ENCODE measurements around the gene ZBTB40.

The ZBTB40 gene

DNA sequence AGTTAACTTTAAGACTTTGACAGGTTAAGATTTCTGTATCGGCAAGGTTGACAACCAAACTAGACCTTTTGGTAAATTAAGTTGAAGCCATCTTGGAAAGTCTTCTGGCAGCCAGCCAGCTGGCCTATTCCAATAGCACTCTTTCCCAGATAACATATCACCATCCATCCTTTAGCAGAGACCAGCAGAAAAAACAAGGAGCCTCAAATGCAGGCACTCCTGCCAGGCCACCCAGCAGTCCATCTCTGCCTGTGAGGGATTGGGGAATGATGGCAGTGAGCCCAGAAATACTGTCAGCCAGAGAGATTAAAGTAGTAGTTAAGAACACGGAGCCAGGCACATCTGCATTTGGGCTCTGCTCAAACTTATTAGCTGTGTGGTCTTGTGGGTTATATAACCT lies 19.4 kb downstream of the ZBTB40 start:
- no peak for ATAC-seq
- Mint-ChIP-seq H3K4me1 (peaks cover 10% of the 10 kb centered on the region), H3K9me3 (no peaks in the 10 kb centered on the region)

DNA sequence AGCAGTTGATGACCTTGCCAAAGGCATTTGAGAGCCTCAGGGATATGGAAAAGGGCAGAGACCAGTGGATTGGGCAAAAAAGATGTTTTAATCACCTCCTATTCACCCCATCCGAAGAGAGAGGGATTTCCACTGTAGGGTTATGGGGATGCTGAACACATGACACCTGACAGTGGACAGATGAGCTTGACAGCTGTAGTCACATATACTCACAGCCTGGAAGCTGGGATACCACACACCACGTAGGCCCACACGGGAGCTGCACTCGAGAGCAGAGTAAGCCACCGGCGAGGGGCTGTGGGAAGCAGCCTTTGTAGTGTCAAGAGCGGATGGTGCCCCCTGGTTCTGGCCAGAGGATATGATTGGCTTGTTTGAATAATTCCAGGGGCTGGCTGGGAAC lies 20.0 kb downstream of the ZBTB40 start:
- Mint-ChIP-seq H3K27me3 (no peaks in the 10 kb centered on the region), H3K27ac (no peak overlapping the region), H3K9me3 (no peaks in the 10 kb centered on the region), H3K4me1 (peaks cover 10% of the 10 kb centered on the region), H3K4me3 (no peak overlapping the region), H3K36me3 (ENCODE audit: low read depth) (no peaks in the 10 kb centered on the region)
- no peak for ATAC-seq
- DNase-seq: no peak

More for the DNA sequence above, 19.4 kb downstream of the ZBTB40 start:
- Mint-ChIP-seq H3K4me3 (no peak overlapping the region), H3K36me3 (ENCODE audit: low read depth) (no peaks in the 10 kb centered on the region), H3K27ac (no peak overlapping the region), H3K27me3 (no peaks in the 10 kb centered on the region)
- DNase-seq: no peak

GRCh38 chr1:22472596-22472995 lies 20.9 kb downstream of the ZBTB40 start:
- H3K4me1 Mint-ChIP-seq: peaks cover 10% of the 10 kb centered on the region
- no peak overlapping the region for H3K4me3 Mint-ChIP-seq
- H3K9me3 Mint-ChIP-seq: peaks cover under 1% of the 10 kb centered on the region
- H3K27ac Mint-ChIP-seq: no peak overlapping the region
- H3K36me3 Mint-ChIP-seq (ENCODE audit: low read depth): no peaks in the 10 kb centered on the region
- H3K27me3 Mint-ChIP-seq: no peaks in the 10 kb centered on the region
- DNase-seq: no peak
- no peak for ATAC-seq

GRCh38 chr1:22473952-22474351 lies 22.3 kb downstream of the ZBTB40 start:
- no peak for ATAC-seq
- Mint-ChIP-seq H3K9me3 (peaks cover 5% of the 10 kb centered on the region), H3K4me3 (no peak overlapping the region), H3K4me1 (peaks cover 9% of the 10 kb centered on the region), H3K27me3 (no peaks in the 10 kb centered on the region), H3K27ac (no peak overlapping the region), H3K36me3 (ENCODE audit: low read depth) (peaks cover 7% of the 10 kb centered on the region)
- no peak for DNase-seq

GRCh38 chr1:22476566-22476965 lies 24.9 kb downstream of the ZBTB40 start:
- no peaks in the 10 kb centered on the region for H3K27me3 Mint-ChIP-seq
- no peak overlapping the region for H3K27ac Mint-ChIP-seq
- peaks cover 22% of the 10 kb centered on the region for H3K36me3 Mint-ChIP-seq (ENCODE audit: low read depth)
- no peak for ATAC-seq
- H3K4me3 Mint-ChIP-seq: no peak overlapping the region
- no peak for DNase-seq
- H3K9me3 Mint-ChIP-seq: peaks cover 14% of the 10 kb centered on the region
- H3K4me1 Mint-ChIP-seq: peaks cover 3% of the 10 kb centered on the region

- Mint-ChIP-seq H3K36me3 (ENCODE audit: low read depth) (peaks cover 24% of the 10 kb centered on the region), H3K27ac (no peak overlapping the region), H3K4me1 (peaks cover 20% of the 10 kb centered on the region), H3K27me3 (no peaks in the 10 kb centered on the region), H3K4me3 (no peak overlapping the region), H3K9me3 (peaks cover 26% of the 10 kb centered on the region)
- DNase-seq: no peak
- ATAC-seq: no peak
Observed at GRCh38 chr1:22483121-22483520, 31.5 kb downstream of the ZBTB40 start.

GRCh38 chr1:22484706-22485345 lies 33.2 kb downstream of the ZBTB40 start:
- ATAC-seq (no peak), DNase-seq (no peak)
- Mint-ChIP-seq H3K27me3 (no peaks in the 10 kb centered on the region), H3K4me3 (no peak overlapping the region), H3K4me1 (peaks cover 17% of the 10 kb centered on the region), H3K9me3 (peaks cover 16% of the 10 kb centered on the region), H3K27ac (no peak overlapping the region), H3K36me3 (ENCODE audit: low read depth) (peaks cover 15% of the 10 kb centered on the region)

GRCh38 chr1:22485431-22485830 lies 33.8 kb downstream of the ZBTB40 start:
- no peaks in the 10 kb centered on the region for H3K27me3 Mint-ChIP-seq
- H3K4me1 Mint-ChIP-seq: peaks cover 17% of the 10 kb centered on the region
- DNase-seq (no peak), ATAC-seq (no peak)
- no peak overlapping the region for H3K4me3 Mint-ChIP-seq
- H3K9me3 Mint-ChIP-seq: peaks cover 16% of the 10 kb centered on the region
- H3K27ac Mint-ChIP-seq: no peak overlapping the region
- peaks cover 11% of the 10 kb centered on the region for H3K36me3 Mint-ChIP-seq (ENCODE audit: low read depth)

- Mint-ChIP-seq H3K27me3 (no peaks in the 10 kb centered on the region), H3K4me1 (peaks cover 17% of the 10 kb centered on the region), H3K27ac (no peak overlapping the region), H3K9me3 (peaks cover 16% of the 10 kb centered on the region), H3K4me3 (no peak overlapping the region), H3K36me3 (ENCODE audit: low read depth) (peaks cover 13% of the 10 kb centered on the region)
- ATAC-seq: no peak
- DNase-seq: no peak
Observed at GRCh38 chr1:22487781-22488180, 36.1 kb downstream of the ZBTB40 start.

- Mint-ChIP-seq H3K4me1 (peaks cover 17% of the 10 kb centered on the region), H3K4me3 (no peak overlapping the region), H3K27me3 (no peaks in the 10 kb centered on the region), H3K36me3 (ENCODE audit: low read depth) (peaks cover 13% of the 10 kb centered on the region), H3K9me3 (peaks cover 11% of the 10 kb centered on the region), H3K27ac (no peak overlapping the region)
- ATAC-seq (no peak), DNase-seq (no peak)
Observed at GRCh38 chr1:22488319-22488718, 36.7 kb downstream of the ZBTB40 start.

DNA sequence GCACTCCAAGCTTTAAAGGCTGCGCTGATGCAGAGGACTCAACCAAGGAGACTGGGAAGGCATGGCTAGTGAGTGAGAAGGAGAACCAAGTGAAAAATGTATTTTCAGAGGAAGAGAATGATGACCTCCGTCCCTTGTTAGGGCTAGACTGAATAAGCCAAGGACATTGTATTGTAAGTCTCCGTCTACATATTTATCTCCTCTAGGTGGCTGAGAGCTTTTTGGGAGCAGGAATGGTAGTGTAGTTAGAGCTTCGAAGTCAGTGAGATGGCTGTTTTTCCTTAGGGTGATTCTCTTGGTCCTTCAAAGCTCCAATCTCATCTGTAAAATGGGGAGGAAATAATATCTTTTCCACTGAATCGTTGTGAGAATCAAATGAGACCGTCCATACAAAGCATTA lies 37.6 kb downstream of the ZBTB40 start:
- Mint-ChIP-seq H3K27ac (no peak overlapping the region), H3K36me3 (ENCODE audit: low read depth) (peaks cover 16% of the 10 kb centered on the region), H3K27me3 (no peaks in the 10 kb centered on the region), H3K4me3 (no peak overlapping the region), H3K9me3 (peaks cover 3% of the 10 kb centered on the region), H3K4me1 (peaks cover 14% of the 10 kb centered on the region)
- DNase-seq: no peak
- no peak for ATAC-seq

- peaks cover 19% of the 10 kb centered on the region for H3K36me3 Mint-ChIP-seq (ENCODE audit: low read depth)
Observed at GRCh38 chr1:22489823-22490222, 38.2 kb downstream of the ZBTB40 start.

DNA sequence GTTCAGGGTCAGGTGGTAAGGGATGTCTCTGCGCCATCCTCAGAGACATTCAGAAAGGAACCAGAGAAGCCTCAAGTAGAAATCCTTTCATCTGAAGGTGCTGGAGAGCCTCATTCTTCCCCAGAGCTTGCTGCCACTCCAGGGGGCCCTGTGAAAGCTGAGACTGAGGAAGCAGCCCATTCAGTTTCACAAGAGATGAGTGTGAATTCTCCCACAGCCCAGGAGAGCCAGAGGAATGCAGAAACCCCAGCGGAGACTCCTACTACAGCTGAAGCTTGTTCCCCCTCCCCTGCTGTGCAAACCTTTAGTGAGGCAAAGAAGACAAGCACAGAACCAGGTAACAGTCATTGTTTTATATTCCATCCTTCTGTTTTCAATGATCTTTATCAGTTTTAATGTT lies 38.7 kb downstream of the ZBTB40 start:
- no peak for ATAC-seq
- Mint-ChIP-seq H3K9me3 (no peaks in the 10 kb centered on the region), H3K4me3 (no peak overlapping the region), H3K36me3 (ENCODE audit: low read depth) (peaks cover 19% of the 10 kb centered on the region), H3K4me1 (peaks cover 4% of the 10 kb centered on the region), H3K27ac (no peak overlapping the region), H3K27me3 (no peaks in the 10 kb centered on the region)
- no peak for DNase-seq

More at GRCh38 chr1:22489823-22490222, 38.2 kb downstream of the ZBTB40 start:
- Mint-ChIP-seq H3K4me3 (no peak overlapping the region), H3K27ac (no peak overlapping the region), H3K27me3 (no peaks in the 10 kb centered on the region), H3K9me3 (no peaks in the 10 kb centered on the region), H3K4me1 (peaks cover 9% of the 10 kb centered on the region)
- DNase-seq: no peak
- no peak for ATAC-seq

- H3K36me3 Mint-ChIP-seq (ENCODE audit: low read depth): peaks cover 30% of the 10 kb centered on the region
- no peak overlapping the region for H3K27ac Mint-ChIP-seq
- no peaks in the 10 kb centered on the region for H3K27me3 Mint-ChIP-seq
- DNase-seq (no peak), ATAC-seq (no peak)
- no peak overlapping the region for H3K4me3 Mint-ChIP-seq
- H3K4me1 Mint-ChIP-seq: no peaks in the 10 kb centered on the region
- no peaks in the 10 kb centered on the region for H3K9me3 Mint-ChIP-seq
Observed at GRCh38 chr1:22491995-22492715, 40.5 kb downstream of the ZBTB40 start.

- Mint-ChIP-seq H3K27me3 (no peaks in the 10 kb centered on the region), H3K36me3 (ENCODE audit: low read depth) (peaks cover 34% of the 10 kb centered on the region), H3K27ac (no peak overlapping the region), H3K4me1 (no peaks in the 10 kb centered on the region), H3K9me3 (no peaks in the 10 kb centered on the region), H3K4me3 (no peak overlapping the region)
- DNase-seq (no peak), ATAC-seq (no peak)
Observed at GRCh38 chr1:22494144-22494543, 42.5 kb downstream of the ZBTB40 start.

All from activated naive CD8-positive, alpha-beta T cell treated with anti-CD3 and anti-CD28 coated beads, Interleukin-2, amount 50 U/mL, for 24 hours (primary cell).